ENCODE results near the gene C1QTNF6.

Gene C1QTNF6

DNA sequence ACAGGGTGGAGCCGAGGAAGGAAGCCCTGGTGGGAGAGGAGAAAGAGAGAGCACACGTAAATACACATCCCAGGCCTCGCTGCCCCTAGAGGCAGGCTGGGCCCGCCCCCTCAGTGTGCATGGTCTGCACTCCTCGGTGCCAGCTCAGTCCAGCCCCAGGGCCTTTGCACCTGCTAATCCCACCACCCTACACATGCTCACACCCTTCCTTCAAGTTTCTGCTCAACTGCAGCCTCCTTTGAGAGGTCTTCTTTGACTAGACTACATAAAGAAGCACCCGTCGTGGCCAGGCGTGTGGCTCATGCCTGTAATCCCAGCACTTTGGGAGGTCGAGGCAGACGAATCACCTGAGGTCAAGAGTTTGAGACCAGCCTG lies 43.9 kb downstream of the C1QTNF6 start:
- H3K36me3 ChIP-seq (ENCODE audit: insufficient read depth, low read length): no peaks in the 10 kb centered on the region
- H2AFZ ChIP-seq (ENCODE audit: low read length): no peak overlapping the region
- H3K4me3 ChIP-seq (ENCODE audit: low read length, poor library complexity, severe bottlenecking): no peak overlapping the region
- H3K4me1 ChIP-seq (ENCODE audit: insufficient read depth, low read length, poor library complexity, severe bottlenecking): peaks cover 24% of the 10 kb centered on the region
- TF ChIP-seq EZH2phosphoT487 (IDR thresholded peaks at IDR 0.05; ENCODE audit: borderline replicate concordance) (no peak), CTCF (conservative IDR thresholded peaks at IDR 0.05; ENCODE audit: low read length) (no peak)
- H3K9me2 ChIP-seq (replicated peaks; ENCODE audit: low read depth, low read length): no peaks in the 10 kb centered on the region
- H3K79me2 ChIP-seq (ENCODE audit: insufficient read depth, low read length): peaks cover 7% of the 10 kb centered on the region; the same call in 1 of the 2 replicates
- no peaks in the 10 kb centered on the region for H3K27me3 ChIP-seq (ENCODE audit: insufficient read depth, low read length, poor library complexity, severe bottlenecking)
- H3K4me2 ChIP-seq (ENCODE audit: low read depth, low read length, poor library complexity, severe bottlenecking): no peak overlapping the region
- no peak overlapping the region for H3K9ac ChIP-seq (ENCODE audit: low read depth, low read length, poor library complexity, severe bottlenecking)
- no peaks in the 10 kb centered on the region for H3K9me3 ChIP-seq (ENCODE audit: insufficient read depth, low read depth, low read length)
- no peaks in the 10 kb centered on the region for H4K20me1 ChIP-seq (ENCODE audit: insufficient read depth, low read length, poor library complexity, severe bottlenecking)
- no peaks in the 10 kb centered on the region for H3F3A ChIP-seq (ENCODE audit: low read depth)

DNA sequence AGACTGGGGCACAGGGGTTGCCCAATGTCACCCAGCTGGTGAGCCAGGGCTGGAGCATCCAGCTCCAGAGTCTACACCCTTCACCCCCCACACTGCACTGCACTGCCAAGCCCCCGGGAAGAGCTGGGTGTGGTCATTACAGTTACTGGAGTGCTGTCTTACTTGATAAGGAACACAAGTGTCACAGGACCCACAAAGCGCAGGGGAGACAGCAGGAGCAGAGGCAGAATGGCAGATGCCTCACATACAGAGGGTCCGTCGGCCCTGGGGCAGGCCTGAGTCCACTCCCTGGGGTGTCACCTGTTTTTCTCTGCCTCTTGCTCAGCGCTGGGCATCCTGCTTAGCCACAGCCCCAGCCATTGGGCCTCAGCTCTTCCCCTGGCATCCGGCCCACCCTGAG lies 46.1 kb downstream of the C1QTNF6 start:
- Histone ChIP-seq H3K9me2 (replicated peaks; ENCODE audit: low read depth, low read length) (no peaks in the 10 kb centered on the region), H2AFZ (ENCODE audit: low read length) (no peak overlapping the region), H3K36me3 (ENCODE audit: insufficient read depth, low read length) (no peaks in the 10 kb centered on the region), H3K4me3 (ENCODE audit: low read length, poor library complexity, severe bottlenecking) (no peak overlapping the region), H3K4me2 (ENCODE audit: low read depth, low read length, poor library complexity, severe bottlenecking) (no peak overlapping the region), H3K9me3 (ENCODE audit: insufficient read depth, low read depth, low read length) (no peaks in the 10 kb centered on the region), H3K4me1 (ENCODE audit: insufficient read depth, low read length, poor library complexity, severe bottlenecking) (peaks cover 3% of the 10 kb centered on the region), H3K9ac (ENCODE audit: low read depth, low read length, poor library complexity, severe bottlenecking) (no peak overlapping the region), H3K79me2 (ENCODE audit: insufficient read depth, low read length) (no peaks in the 10 kb centered on the region), H3K27me3 (ENCODE audit: insufficient read depth, low read length, poor library complexity, severe bottlenecking) (no peaks in the 10 kb centered on the region), H3F3A (ENCODE audit: low read depth) (no peaks in the 10 kb centered on the region), H4K20me1 (ENCODE audit: insufficient read depth, low read length, poor library complexity, severe bottlenecking) (no peaks in the 10 kb centered on the region)
- TF ChIP-seq CTCF (conservative IDR thresholded peaks at IDR 0.05; ENCODE audit: low read length) (no peak), EZH2phosphoT487 (IDR thresholded peaks at IDR 0.05; ENCODE audit: borderline replicate concordance) (no peak)

- Histone ChIP-seq H3K9me3 (ENCODE audit: insufficient read depth, low read depth, low read length) (no peaks in the 10 kb centered on the region), H3K4me2 (ENCODE audit: low read depth, low read length, poor library complexity, severe bottlenecking) (no peak overlapping the region), H3K4me3 (ENCODE audit: low read length, poor library complexity, severe bottlenecking) (no peak overlapping the region), H3K4me1 (ENCODE audit: insufficient read depth, low read length, poor library complexity, severe bottlenecking) (peaks cover 3% of the 10 kb centered on the region), H3K79me2 (ENCODE audit: insufficient read depth, low read length) (no peaks in the 10 kb centered on the region), H3F3A (ENCODE audit: low read depth) (no peaks in the 10 kb centered on the region), H3K9ac (ENCODE audit: low read depth, low read length, poor library complexity, severe bottlenecking) (no peak overlapping the region), H3K36me3 (ENCODE audit: insufficient read depth, low read length) (no peaks in the 10 kb centered on the region), H3K9me2 (replicated peaks; ENCODE audit: low read depth, low read length) (no peaks in the 10 kb centered on the region), H3K27me3 (ENCODE audit: insufficient read depth, low read length, poor library complexity, severe bottlenecking) (no peaks in the 10 kb centered on the region), H4K20me1 (ENCODE audit: insufficient read depth, low read length, poor library complexity, severe bottlenecking) (no peaks in the 10 kb centered on the region), H2AFZ (ENCODE audit: low read length) (no peak overlapping the region)
- TF ChIP-seq EZH2phosphoT487 (IDR thresholded peaks at IDR 0.05; ENCODE audit: borderline replicate concordance) (no peak), CTCF (conservative IDR thresholded peaks at IDR 0.05; ENCODE audit: low read length) (no peak)
These were observed 46.6 kb downstream of the C1QTNF6 start for GRCh38 chr22:37141476-37141875.

Measured in Loucy (cell line).